Dedifferentiated amniotic fluid mesenchymal stem cell (primary cell): Measurements from ENCODE around the gene PIK3AP1.
"Not testable (repeated sequence)": the region's sequence is repeated elsewhere in the genome, so short reads cannot be mapped to it uniquely, and the experiment has no call there.

ENCODE experiments used
- DNase-seq: peaks from one replicate; pipeline ENCODE4 v3.0.0-alpha.2; 2016; ENCODE audit errors: extremely low spot score

The PIK3AP1 gene

GRCh38 chr10:96697438-96697837 is 22.9 kb downstream of the PIK3AP1 start:
- no peak for DNase-seq

GRCh38 chr10:96696845-96697425 is 23.4 kb downstream of the PIK3AP1 start:
- no peak for DNase-seq

GRCh38 chr10:96695975-96696634 is 24.2 kb downstream of the PIK3AP1 start:
- DNase-seq = no peak

GRCh38 chr10:96695366-96695765 is 24.9 kb downstream of the PIK3AP1 start:
- DNase-seq = no peak

GRCh38 chr10:96693431-96693830 is 26.9 kb downstream of the PIK3AP1 start:
- DNase-seq = no peak

- no peak for DNase-seq
Measured at GRCh38 chr10:96692427-96692826, 27.9 kb downstream of the PIK3AP1 start.

- no peak for DNase-seq
Measured at GRCh38 chr10:96691761-96692160, 28.6 kb downstream of the PIK3AP1 start.

GRCh38 chr10:96690755-96691730 is 29.3 kb downstream of the PIK3AP1 start:
- DNase-seq = no peak

GRCh38 chr10:96688789-96689188 is 31.5 kb downstream of the PIK3AP1 start:
- no peak for DNase-seq

GRCh38 chr10:96687317-96688012 is 32.8 kb downstream of the PIK3AP1 start:
- no peak for DNase-seq

GRCh38 chr10:96686514-96686913 is 33.8 kb downstream of the PIK3AP1 start:
- no peak for DNase-seq

GRCh38 chr10:96685306-96685705 is 35.0 kb downstream of the PIK3AP1 start:
- no peak for DNase-seq

GRCh38 chr10:96684826-96685225 is 35.5 kb downstream of the PIK3AP1 start:
- DNase-seq = no peak

GRCh38 chr10:96683710-96684109 is 36.6 kb downstream of the PIK3AP1 start:
- DNase-seq = no peak

GRCh38 chr10:96683065-96683464 is 37.2 kb downstream of the PIK3AP1 start:
- peak; percentile 38 for DNase-seq

- no peak for DNase-seq
Measured at GRCh38 chr10:96681524-96681923, 38.8 kb downstream of the PIK3AP1 start.

- DNase-seq = not testable (repeated sequence)
Measured at GRCh38 chr10:96680463-96680862, 39.9 kb downstream of the PIK3AP1 start.

- DNase-seq = no peak
Measured at GRCh38 chr10:96678725-96679124, 41.6 kb downstream of the PIK3AP1 start.

GRCh38 chr10:96676272-96677112 is 43.8 kb downstream of the PIK3AP1 start:
- no peak for DNase-seq

- no peak for DNase-seq
Measured at GRCh38 chr10:96675846-96676245, 44.5 kb downstream of the PIK3AP1 start.
